ENCODE data around the gene PLA2G4E. TPM values are rescaled to one million over a fixed set of nuclear protein-coding genes. Genes with fewer than 3 reads are reported as not detected.
A peak's percentile ranks its signal among the peaks of the same experiment; 100 is the strongest.

The PLA2G4E gene
- total RNA-seq, 2 experiments from 2014 or later = not detected

GRCh38 chr15:42046597-42046996 lies 25.8 kb upstream of the PLA2G4E start:
- no peak overlapping the region for H3K4me3 Mint-ChIP-seq
- CTCF ChIA-PET = interaction anchor here (0.7 to 2.1 kb wide), 5 partner anchors 11 to 56 kb away, joined by 3 to 4 read pairs (median 3); no protein-coding TSS in a partner anchor
- DNase-seq = no peak
- POLR2A ChIA-PET = no interaction called here
- peaks cover 6% of the 10 kb centered on the region for H3K27me3 Mint-ChIP-seq
- no peaks in the 10 kb centered on the region for H3K9me3 Mint-ChIP-seq
- no peaks in the 10 kb centered on the region for H3K36me3 Mint-ChIP-seq (ENCODE audit: low read depth)
- no peak overlapping the region for H3K27ac Mint-ChIP-seq
- H3K4me1 Mint-ChIP-seq = peaks cover 6% of the 10 kb centered on the region

GRCh38 chr15:42045211-42045615 lies 24.4 kb upstream of the PLA2G4E start:
- Mint-ChIP-seq H3K36me3 (ENCODE audit: low read depth) (no peaks in the 10 kb centered on the region), H3K4me1 (peaks cover 6% of the 10 kb centered on the region), H3K27ac (no peak overlapping the region), H3K4me3 (no peak overlapping the region), H3K27me3 (peaks cover 5% of the 10 kb centered on the region), H3K9me3 (no peaks in the 10 kb centered on the region)
- no peak for DNase-seq
- ChIA-PET CTCF (interaction anchor here (2.1 kb wide), 1 partner anchor 17 kb away, joined by 4 read pairs; no protein-coding TSS in a partner anchor), POLR2A (no interaction called here)

GRCh38 chr15:42042602-42043400 lies 22.0 kb upstream of the PLA2G4E start:
- no peaks in the 10 kb centered on the region for H3K36me3 Mint-ChIP-seq (ENCODE audit: low read depth)
- ChIA-PET CTCF (interaction anchor here (0.6 to 1.5 kb wide), 4 partner anchors 10 to 904 kb away, joined by 3 to 6 read pairs (median 4); no protein-coding TSS in a partner anchor), POLR2A (no interaction called here)
- no peaks in the 10 kb centered on the region for H3K9me3 Mint-ChIP-seq
- H3K4me3 Mint-ChIP-seq = no peak overlapping the region
- H3K27ac Mint-ChIP-seq = no peak overlapping the region
- H3K4me1 Mint-ChIP-seq = peaks cover 6% of the 10 kb centered on the region
- no peak for DNase-seq
- H3K27me3 Mint-ChIP-seq = peaks cover 5% of the 10 kb centered on the region

- Mint-ChIP-seq H3K36me3 (ENCODE audit: low read depth) (no peaks in the 10 kb centered on the region), H3K4me1 (peaks cover 8% of the 10 kb centered on the region), H3K27ac (no peak overlapping the region), H3K4me3 (no peak overlapping the region), H3K9me3 (no peaks in the 10 kb centered on the region), H3K27me3 (peaks cover 2% of the 10 kb centered on the region)
- ChIA-PET CTCF (interaction anchor here (0.9 kb wide), 1 partner anchor 73 kb away, joined by 3 read pairs; no protein-coding TSS in a partner anchor), POLR2A (no interaction called here)
- DNase-seq = no peak
Measured at GRCh38 chr15:42038401-42038800, 17.6 kb upstream of the PLA2G4E start.

- H3K4me1 Mint-ChIP-seq = peaks cover 8% of the 10 kb centered on the region
- H3K36me3 Mint-ChIP-seq (ENCODE audit: low read depth) = no peaks in the 10 kb centered on the region
- DNase-seq = no peak
- no peak overlapping the region for H3K4me3 Mint-ChIP-seq
- POLR2A ChIA-PET = no interaction called here
- H3K9me3 Mint-ChIP-seq = no peaks in the 10 kb centered on the region
- H3K27me3 Mint-ChIP-seq = peaks cover 2% of the 10 kb centered on the region
- CTCF ChIA-PET = interaction anchor here (1.9 kb wide), 1 partner anchor 20 kb away, joined by 5 read pairs; no protein-coding TSS in a partner anchor
- H3K27ac Mint-ChIP-seq = no peak overlapping the region
Measured at GRCh38 chr15:42037656-42038055, 16.8 kb upstream of the PLA2G4E start.

GRCh38 chr15:42036966-42037365 lies 16.1 kb upstream of the PLA2G4E start:
- H3K4me3 Mint-ChIP-seq = no peak overlapping the region
- no peaks in the 10 kb centered on the region for H3K36me3 Mint-ChIP-seq (ENCODE audit: low read depth)
- CTCF ChIA-PET = interaction anchor here (1.9 kb wide), 1 partner anchor 19 kb away, joined by 5 read pairs; no protein-coding TSS in a partner anchor

GRCh38 chr15:42036112-42036905 lies 15.5 kb upstream of the PLA2G4E start:
- Mint-ChIP-seq H3K4me3 (no peak overlapping the region), H3K27ac (no peak overlapping the region), H3K36me3 (ENCODE audit: low read depth) (no peaks in the 10 kb centered on the region), H3K4me1 (peaks cover 8% of the 10 kb centered on the region), H3K9me3 (no peaks in the 10 kb centered on the region), H3K27me3 (no peaks in the 10 kb centered on the region)
- ChIA-PET CTCF (interaction anchor here (1.9 kb wide), 1 partner anchor 18 kb away, joined by 5 read pairs; no protein-coding TSS in a partner anchor), POLR2A (no interaction called here)
- no peak for DNase-seq

More at GRCh38 chr15:42036966-42037365, 16.1 kb upstream of the PLA2G4E start:
- POLR2A ChIA-PET = no interaction called here
- peaks cover 2% of the 10 kb centered on the region for H3K27me3 Mint-ChIP-seq
- no peak for DNase-seq
- H3K9me3 Mint-ChIP-seq = no peaks in the 10 kb centered on the region
- peaks cover 8% of the 10 kb centered on the region for H3K4me1 Mint-ChIP-seq
- no peak overlapping the region for H3K27ac Mint-ChIP-seq

GRCh38 chr15:42035435-42035761 lies 14.6 kb upstream of the PLA2G4E start:
- peaks cover 8% of the 10 kb centered on the region for H3K4me1 Mint-ChIP-seq
- H3K27ac Mint-ChIP-seq = peak overlapping the region; percentile 75
- CTCF ChIA-PET = no interaction called here
- no peaks in the 10 kb centered on the region for H3K9me3 Mint-ChIP-seq
- H3K36me3 Mint-ChIP-seq (ENCODE audit: low read depth) = no peaks in the 10 kb centered on the region
- H3K4me3 Mint-ChIP-seq = no peak overlapping the region
- no peak for DNase-seq
- H3K27me3 Mint-ChIP-seq = peaks cover 2% of the 10 kb centered on the region
- POLR2A ChIA-PET = no interaction called here

- CTCF ChIA-PET = no interaction called here
- Mint-ChIP-seq H3K27ac (peak overlapping the region; percentile 75), H3K9me3 (no peaks in the 10 kb centered on the region), H3K4me1 (peaks cover 8% of the 10 kb centered on the region), H3K27me3 (peaks cover 2% of the 10 kb centered on the region), H3K4me3 (no peak overlapping the region), H3K36me3 (ENCODE audit: low read depth) (no peaks in the 10 kb centered on the region)
- no peak for DNase-seq
- POLR2A ChIA-PET = no interaction called here
Measured at GRCh38 chr15:42034628-42035434, 14.0 kb upstream of the PLA2G4E start.

GRCh38 chr15:42033214-42033873 lies 12.5 kb upstream of the PLA2G4E start:
- no peak overlapping the region for H3K27ac Mint-ChIP-seq
- no peak overlapping the region for H3K4me3 Mint-ChIP-seq
- CTCF ChIA-PET = no interaction called here
- POLR2A ChIA-PET = no interaction called here
- no peak for DNase-seq
- peaks cover 8% of the 10 kb centered on the region for H3K4me1 Mint-ChIP-seq
- H3K27me3 Mint-ChIP-seq = peaks cover 3% of the 10 kb centered on the region
- H3K9me3 Mint-ChIP-seq = no peaks in the 10 kb centered on the region
- H3K36me3 Mint-ChIP-seq (ENCODE audit: low read depth) = no peaks in the 10 kb centered on the region

- no peaks in the 10 kb centered on the region for H3K9me3 Mint-ChIP-seq
- no peaks in the 10 kb centered on the region for H3K36me3 Mint-ChIP-seq (ENCODE audit: low read depth)
- no peak overlapping the region for H3K27ac Mint-ChIP-seq
- ChIA-PET POLR2A (no interaction called here), CTCF (no interaction called here)
- DNase-seq = no peak
- H3K27me3 Mint-ChIP-seq = peaks cover 7% of the 10 kb centered on the region
- H3K4me1 Mint-ChIP-seq = peaks cover 8% of the 10 kb centered on the region
- H3K4me3 Mint-ChIP-seq = no peak overlapping the region
Measured at GRCh38 chr15:42032376-42033213, 11.8 kb upstream of the PLA2G4E start.

All from activated CD4-positive, alpha-beta T cell treated with anti-CD3 and anti-CD28 coated beads, Interleukin-2, amount 10 ng/mL, durations not matched to agents 7 days and 5 days (primary cell).